A549 (cell line): ENCODE results near the gene FAM170B. TPM values are rescaled to one million over a fixed set of nuclear protein-coding genes. Genes with fewer than 3 reads are reported as not detected.

ENCODE experiments used
- ATAC-seq, 2 experiments: fragments of 200-7000 bp in 1 of 2; fragments of >200 bp in 1 of 2; cut with Nextera tagmentation in 1 of 2; cut with Tn5 transposase in 1 of 2; 3 replicates each; pipeline versions ENCODE4 v1.8.0 to v1.9.1; 2018 to 2020; ENCODE audit warnings: mild to moderate bottlenecking in 1 of 2, moderate library complexity in 1 of 2
- CTCF ChIA-PET: fragments of 300-600 bp; sonication (Branson Sonifier 250); formaldehyde crosslinking; extraction: SDS; loops from one replicate; lab custom pipeline; 2021; ENCODE audit warnings: antibody characterized with exemption, inconsistent platforms; lab: Yijun Ruan, JAX
- POLR2A ChIA-PET: fragments of 350-600 bp; formaldehyde crosslinking; extraction: SDS; loops from one replicate; lab custom pipeline; 2021; ENCODE audit warnings: antibody characterized with exemption, inconsistent platforms; lab: Yijun Ruan, JAX
- DNase-seq, 2 experiments: peaks; one replicate each; pipeline versions ENCODE4 v3.0.0 to v3.0.0-alpha.2; 2011 to 2016; ENCODE audit warnings: low read depth in 1 of 2, low spot score in 1 of 2
- FAIRE-seq: peaks from 2 replicates; lab custom pipeline; 2011; peaks lifted over from hg19 to GRCh38; lab: Jason Lieb, UNC
- H3K27ac ChIP-seq, 2 experiments: fragments of >200 bp; sonication (Bioruptor Twin); formaldehyde crosslinking; 3 replicates each; pipeline ENCODE4 v1.5.1; 2016 to 2017
- H3K4me1 ChIP-seq: fragments of >200 bp; sonication (Bioruptor Twin); formaldehyde crosslinking; 3 replicates; pipeline ENCODE4 v1.6.1; 2016
- H3K4me2 ChIP-seq: fragments of >200 bp; sonication (Bioruptor Twin); formaldehyde crosslinking; 3 replicates; pipeline ENCODE4 v1.6.1; 2016
- H3K4me3 ChIP-seq: fragments of >200 bp; sonication (Bioruptor Twin); formaldehyde crosslinking; 3 replicates; pipeline ENCODE4 v1.5.1; 2016
- H3K9me3 ChIP-seq: fragments of >200 bp; sonication (Bioruptor Twin); formaldehyde crosslinking; 3 replicates; pipeline ENCODE4 v1.6.1; 2016
- BHLHE40 ChIP-seq: IDR thresholded peaks from 2 replicates; pipeline ENCODE4 v1.6.1; 2012; ENCODE audit warnings: low read depth, low read length, inconsistent platforms
- CBX2 ChIP-seq: fragments of 200-600 bp; sonication (generic); IDR thresholded peaks from 2 replicates; pipeline ENCODE4 v1.6.1; 2016; ENCODE audit warnings: low read depth, mild to moderate bottlenecking, borderline replicate concordance
- EHMT2 ChIP-seq: fragments of 200-600 bp; sonication (generic); IDR thresholded peaks from 2 replicates; pipeline ENCODE4 v1.6.1; 2016; ENCODE audit warnings: antibody characterized with exemption, low read depth, mild to moderate bottlenecking, moderate library complexity
- FOSB ChIP-seq: fragments of 250-450 bp; sonication (Bioruptor Pico); IDR thresholded peaks from 2 replicates; pipeline ENCODE4 v1.5.0; 2020; ENCODE audit warnings: mild to moderate bottlenecking, moderate library complexity
- FOSL2 ChIP-seq, 2 experiments: fragments of 450-650 bp in 1 of 2; fragments of >200 bp in 1 of 2; sonication (Bioruptor Twin) in 1 of 2; formaldehyde crosslinking; IDR thresholded peaks; 2 replicates each; pipeline versions ENCODE4 v1.5.0 to v1.6.1; 2016 to 2020; ENCODE audit warnings: mild to moderate bottlenecking in 1 of 2, moderate library complexity in 1 of 2
- GATA3 ChIP-seq: IDR thresholded peaks from 2 replicates; pipeline ENCODE4 v1.6.1; 2012; ENCODE audit warnings: borderline replicate concordance
- JUNB ChIP-seq: fragments of >200 bp; sonication (Bioruptor Twin); formaldehyde crosslinking; IDR thresholded peaks from 2 replicates; pipeline ENCODE4 v1.6.1; 2016
- PHF8 ChIP-seq: fragments of 200-600 bp; sonication (generic); IDR thresholded peaks from 2 replicates; pipeline ENCODE4 v1.6.1; 2016; ENCODE audit warnings: low read depth, mild to moderate bottlenecking, antibody characterized with exemption, moderate library complexity, borderline replicate concordance
- POLR2AphosphoS2 ChIP-seq: conservative IDR thresholded peaks from 2 replicates; pipeline ENCODE4 v1.6.1; 2012; ENCODE audit warnings: low read length, improper control_type of control experiment, inconsistent platforms
- RAD21 ChIP-seq, 2 experiments: fragments of >200 bp in 1 of 2; sonication (Bioruptor Twin) in 1 of 2; formaldehyde crosslinking in 1 of 2; IDR thresholded peaks in 1 of 2; conservative IDR thresholded peaks in 1 of 2; 2 replicates in 1 of 2; 3 replicates in 1 of 2; pipeline ENCODE4 v1.6.1; 2012 to 2018; ENCODE audit warnings: inconsistent platforms in 1 of 2
- RARB ChIP-seq: fragments of 250-450 bp; sonication (Bioruptor Pico); IDR thresholded peaks from 2 replicates; pipeline ENCODE4 v1.8.0; 2021; ENCODE audit warnings: mild to moderate bottlenecking, moderate library complexity
- RCOR1 ChIP-seq: fragments of 150-350 bp; IDR thresholded peaks from 2 replicates; pipeline ENCODE4 v1.6.1; 2014; ENCODE audit warnings: antibody characterized with exemption, low read length, low read depth
- RFX5 ChIP-seq: fragments of 450-650 bp; IDR thresholded peaks from 2 replicates; pipeline ENCODE4 v1.7.1; 2014; ENCODE audit warnings: antibody characterized with exemption, mild to moderate bottlenecking, moderate library complexity
- TP53 ChIP-seq: fragments of 250-450 bp; sonication (Bioruptor Pico); IDR thresholded peaks from 2 replicates; pipeline ENCODE4 v1.5.0; 2021; ENCODE audit warnings: mild to moderate bottlenecking, moderate library complexity
- ZC3H11A ChIP-seq: fragments of 450-650 bp; IDR thresholded peaks from 2 replicates; pipeline ENCODE4 v1.6.1; 2014; ENCODE audit warnings: antibody characterized with exemption, mild to moderate bottlenecking
- ZFP36 ChIP-seq: fragments of 450-650 bp; IDR thresholded peaks from 2 replicates; pipeline ENCODE4 v1.6.1; 2014; ENCODE audit warnings: borderline replicate concordance; ENCODE audit not compliant: partially characterized antibody
- WGBS: methylation state at CpG from one replicate; pipeline ENCODE4 v1.1.6; 2017; ENCODE audit errors: missing lambda C conversion rate; 5-methylcytosine and 5-hydroxymethylcytosine counted together
- polyA plus RNA-seq, 4 experiments: library from polyadenylated mRNA; depleted of rRNA in 3 of 4; stranded (reverse); fragments of >200 nt; fragmentation: RNase III in 1 of 4; extraction: RNeasy Plus Mini Kit Qiagen cat#74134 plus additional on column Dnase treatment in 1 of 4; gene quantifications; 2 replicates in 3 of 4; 3 replicates in 1 of 4; pipeline ENCODE4 v1.2.3, GENCODE V29; 2011 to 2017
- TF ChIP-seq, protein P1 (sequence below): fragments of 200-600 bp; sonication (generic); IDR thresholded peaks from 2 replicates; pipeline ENCODE4 v1.6.1; 2016; ENCODE audit warnings: antibody characterized with exemption, mild to moderate bottlenecking, moderate library complexity
- TF ChIP-seq, protein P2 (sequence below): IDR thresholded peaks from 2 replicates; pipeline ENCODE4 v1.6.1; 2012
- TF ChIP-seq, protein P3 (sequence below): fragments of >200 bp; sonication (Bioruptor Twin); formaldehyde crosslinking; IDR thresholded peaks from 3 replicates; pipeline ENCODE4 v1.5.1; 2016
- TF ChIP-seq, protein P4 (sequence below): fragments of 150-350 bp; IDR thresholded peaks from 2 replicates; pipeline ENCODE4 v1.6.1; 2014; ENCODE audit warnings: low read depth, mild to moderate bottlenecking, low read length

Gene FAM170B
- polyA plus RNA-seq, 2 of the 4 experiments (the other 2 are of a cell fraction), result not detected

DNA sequence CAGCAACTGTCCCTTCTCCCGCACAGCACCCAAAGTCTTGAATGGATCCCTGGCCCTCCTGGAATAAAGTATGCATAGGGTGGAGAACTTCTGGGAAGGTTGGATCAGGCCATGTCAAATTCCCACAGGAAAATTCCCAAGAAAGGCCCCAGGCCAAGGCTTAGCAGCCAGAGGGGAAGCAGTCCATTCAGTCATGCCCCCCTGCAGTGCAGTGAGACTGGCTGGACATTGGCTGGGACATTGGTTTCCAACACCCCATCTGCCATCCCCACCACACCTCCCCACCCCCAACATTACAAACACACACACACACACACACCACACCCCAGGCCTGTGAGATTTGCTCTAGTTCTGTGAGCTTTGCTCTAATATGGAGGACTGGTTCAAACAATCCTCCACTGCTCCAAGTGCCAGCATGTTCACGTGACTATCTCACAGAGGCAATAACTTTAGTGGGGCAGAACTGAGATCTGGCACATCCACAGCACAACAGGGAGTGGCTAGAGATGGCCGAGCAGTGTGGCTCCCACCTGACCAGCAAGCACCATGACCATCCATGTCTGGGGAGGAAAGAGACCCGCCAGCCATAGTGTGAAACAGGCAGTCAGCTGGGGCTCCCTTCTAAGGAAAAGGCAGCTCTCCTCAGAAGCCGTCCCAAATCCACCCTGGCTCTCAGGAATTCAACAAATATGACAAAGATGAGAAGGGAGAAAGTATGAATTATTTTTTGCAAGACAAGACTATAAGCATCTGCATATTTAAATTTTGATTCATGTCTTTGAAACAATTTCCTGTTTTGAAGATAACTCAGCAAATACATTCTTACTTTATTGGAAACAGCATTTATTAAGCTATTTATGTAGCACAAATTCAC is 6.7 kb upstream of the FAM170B start (continued):
- TF ChIP-seq, protein P1, sequence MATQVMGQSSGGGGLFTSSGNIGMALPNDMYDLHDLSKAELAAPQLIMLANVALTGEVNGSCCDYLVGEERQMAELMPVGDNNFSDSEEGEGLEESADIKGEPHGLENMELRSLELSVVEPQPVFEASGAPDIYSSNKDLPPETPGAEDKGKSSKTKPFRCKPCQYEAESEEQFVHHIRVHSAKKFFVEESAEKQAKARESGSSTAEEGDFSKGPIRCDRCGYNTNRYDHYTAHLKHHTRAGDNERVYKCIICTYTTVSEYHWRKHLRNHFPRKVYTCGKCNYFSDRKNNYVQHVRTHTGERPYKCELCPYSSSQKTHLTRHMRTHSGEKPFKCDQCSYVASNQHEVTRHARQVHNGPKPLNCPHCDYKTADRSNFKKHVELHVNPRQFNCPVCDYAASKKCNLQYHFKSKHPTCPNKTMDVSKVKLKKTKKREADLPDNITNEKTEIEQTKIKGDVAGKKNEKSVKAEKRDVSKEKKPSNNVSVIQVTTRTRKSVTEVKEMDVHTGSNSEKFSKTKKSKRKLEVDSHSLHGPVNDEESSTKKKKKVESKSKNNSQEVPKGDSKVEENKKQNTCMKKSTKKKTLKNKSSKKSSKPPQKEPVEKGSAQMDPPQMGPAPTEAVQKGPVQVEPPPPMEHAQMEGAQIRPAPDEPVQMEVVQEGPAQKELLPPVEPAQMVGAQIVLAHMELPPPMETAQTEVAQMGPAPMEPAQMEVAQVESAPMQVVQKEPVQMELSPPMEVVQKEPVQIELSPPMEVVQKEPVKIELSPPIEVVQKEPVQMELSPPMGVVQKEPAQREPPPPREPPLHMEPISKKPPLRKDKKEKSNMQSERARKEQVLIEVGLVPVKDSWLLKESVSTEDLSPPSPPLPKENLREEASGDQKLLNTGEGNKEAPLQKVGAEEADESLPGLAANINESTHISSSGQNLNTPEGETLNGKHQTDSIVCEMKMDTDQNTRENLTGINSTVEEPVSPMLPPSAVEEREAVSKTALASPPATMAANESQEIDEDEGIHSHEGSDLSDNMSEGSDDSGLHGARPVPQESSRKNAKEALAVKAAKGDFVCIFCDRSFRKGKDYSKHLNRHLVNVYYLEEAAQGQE, result no peak
- TF ChIP-seq, protein P2, sequence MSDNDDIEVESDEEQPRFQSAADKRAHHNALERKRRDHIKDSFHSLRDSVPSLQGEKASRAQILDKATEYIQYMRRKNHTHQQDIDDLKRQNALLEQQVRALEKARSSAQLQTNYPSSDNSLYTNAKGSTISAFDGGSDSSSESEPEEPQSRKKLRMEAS, result no peak

DNA sequence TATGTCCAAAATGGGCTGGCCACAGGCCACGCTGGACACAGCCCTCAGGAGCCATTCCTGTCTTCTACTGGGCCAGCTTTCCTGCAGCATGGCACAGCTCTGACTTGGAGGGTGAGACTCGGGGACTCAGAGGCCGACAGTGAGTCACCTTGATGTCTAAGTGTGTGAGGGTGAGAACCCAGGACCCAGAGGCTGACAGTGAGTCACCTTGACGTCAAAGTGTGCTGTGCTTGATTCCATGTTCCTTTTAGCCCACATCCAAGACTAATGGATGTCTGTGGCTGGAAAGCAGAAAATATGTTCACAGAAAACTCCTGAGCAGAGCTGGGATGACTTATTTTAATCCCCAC is 6.0 kb upstream of the FAM170B start:
- POLR2A ChIA-PET, result interaction anchor here (1.1 kb wide), 1 partner anchor 22 kb away, joined by 3 read pairs; no protein-coding TSS in a partner anchor
- Histone ChIP-seq H3K4me3 (no peak overlapping the region), H3K4me2 (peak overlapping the region; percentile 46), H3K4me1 (peaks cover 18% of the 10 kb centered on the region), H3K9me3 (no peaks in the 10 kb centered on the region), H3K27ac (peak overlapping the region; percentile 59 to 79)
- TF ChIP-seq RFX5 (no peak), BHLHE40 (no peak), JUNB (peak; percentile 42; the same call in 1 of the 2 replicates), RCOR1 (no peak), RARB (CRISPR knock-in tag) (no peak), TP53 (CRISPR knock-in tag) (no peak), FOSL2 (IDR thresholded peaks at IDR 0.05) (peak; percentile 37; the same call in 1 of the 2 replicates), FOSL2 (CRISPR knock-in tag; IDR thresholded peaks at IDR 0.05) (peak; percentile 67), CBX2 (no peak)
- TF ChIP-seq, protein P2, result peak; percentile 30; the same call in 1 of the 2 replicates
- WGBS, result 0% methylated on average over 3 of the region's 4 CpGs
- FAIRE-seq (no peak), DNase-seq (peak; percentile 68 to 71), ATAC-seq (peak; percentile 92 to 95)
- CTCF ChIA-PET, result interaction anchor here (0.6 to 1.7 kb wide), 5 partner anchors 11 to 238 kb away, joined by 3 to 5 read pairs (median 3); no protein-coding TSS in a partner anchor

DNA sequence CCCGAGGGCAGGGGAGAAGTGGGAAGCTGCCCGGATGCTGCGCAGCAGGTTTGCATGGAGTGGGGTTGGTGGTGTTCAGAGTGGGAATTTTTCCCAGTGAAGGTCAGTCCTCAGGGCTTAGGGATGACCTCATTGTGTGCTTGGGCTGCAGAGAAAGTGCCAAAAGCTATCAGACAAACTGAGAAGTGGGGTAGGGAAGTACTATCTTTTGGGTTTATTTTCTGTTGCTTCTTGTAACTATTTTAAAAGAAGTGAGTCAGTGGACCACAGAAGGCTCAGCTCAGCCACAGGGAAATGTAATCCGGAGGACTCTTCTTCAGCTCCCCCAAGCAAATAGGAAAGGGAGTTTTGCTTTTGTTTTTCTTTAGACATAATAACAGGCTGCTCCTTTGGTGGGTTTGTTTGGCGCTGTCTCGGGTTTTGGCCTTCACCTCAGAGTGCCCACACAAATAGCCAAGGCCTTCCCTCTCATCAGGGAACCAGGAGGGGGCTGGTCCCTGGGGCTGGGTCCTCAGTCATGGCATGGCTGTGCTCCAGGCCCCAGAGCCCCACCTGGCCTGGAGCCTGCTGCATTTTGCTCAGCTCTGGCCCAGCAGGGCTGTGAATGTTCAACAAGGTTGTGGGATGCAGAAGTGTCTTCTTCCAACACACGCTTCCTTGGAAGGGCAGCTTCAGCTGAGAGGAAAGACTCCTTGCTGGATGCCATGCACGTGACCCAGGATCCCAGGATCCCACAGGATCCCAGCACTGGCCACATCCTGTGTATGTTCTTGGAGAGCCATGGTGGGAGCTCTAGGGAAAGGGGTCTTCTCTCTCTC is 5.4 kb upstream of the FAM170B start:
- Histone ChIP-seq H3K27ac (peak overlapping the region; percentile 56 to 79), H3K9me3 (no peaks in the 10 kb centered on the region), H3K4me2 (peak overlapping the region; percentile 46), H3K4me1 (peaks cover 18% of the 10 kb centered on the region), H3K4me3 (no peak overlapping the region)
- DNase-seq (no peak), FAIRE-seq (no peak), ATAC-seq (peak; percentile 42 to 51; a peak in 5 of 6 replicates)
- no peak for TF ChIP-seq POLR2AphosphoS2
- TF ChIP-seq JUNB, result no peak
- TF ChIP-seq ZC3H11A, result no peak
- no peak for TF ChIP-seq FOSB
- TF ChIP-seq, protein P3, sequence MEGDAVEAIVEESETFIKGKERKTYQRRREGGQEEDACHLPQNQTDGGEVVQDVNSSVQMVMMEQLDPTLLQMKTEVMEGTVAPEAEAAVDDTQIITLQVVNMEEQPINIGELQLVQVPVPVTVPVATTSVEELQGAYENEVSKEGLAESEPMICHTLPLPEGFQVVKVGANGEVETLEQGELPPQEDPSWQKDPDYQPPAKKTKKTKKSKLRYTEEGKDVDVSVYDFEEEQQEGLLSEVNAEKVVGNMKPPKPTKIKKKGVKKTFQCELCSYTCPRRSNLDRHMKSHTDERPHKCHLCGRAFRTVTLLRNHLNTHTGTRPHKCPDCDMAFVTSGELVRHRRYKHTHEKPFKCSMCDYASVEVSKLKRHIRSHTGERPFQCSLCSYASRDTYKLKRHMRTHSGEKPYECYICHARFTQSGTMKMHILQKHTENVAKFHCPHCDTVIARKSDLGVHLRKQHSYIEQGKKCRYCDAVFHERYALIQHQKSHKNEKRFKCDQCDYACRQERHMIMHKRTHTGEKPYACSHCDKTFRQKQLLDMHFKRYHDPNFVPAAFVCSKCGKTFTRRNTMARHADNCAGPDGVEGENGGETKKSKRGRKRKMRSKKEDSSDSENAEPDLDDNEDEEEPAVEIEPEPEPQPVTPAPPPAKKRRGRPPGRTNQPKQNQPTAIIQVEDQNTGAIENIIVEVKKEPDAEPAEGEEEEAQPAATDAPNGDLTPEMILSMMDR, result no peak
- TF ChIP-seq, protein P4, sequence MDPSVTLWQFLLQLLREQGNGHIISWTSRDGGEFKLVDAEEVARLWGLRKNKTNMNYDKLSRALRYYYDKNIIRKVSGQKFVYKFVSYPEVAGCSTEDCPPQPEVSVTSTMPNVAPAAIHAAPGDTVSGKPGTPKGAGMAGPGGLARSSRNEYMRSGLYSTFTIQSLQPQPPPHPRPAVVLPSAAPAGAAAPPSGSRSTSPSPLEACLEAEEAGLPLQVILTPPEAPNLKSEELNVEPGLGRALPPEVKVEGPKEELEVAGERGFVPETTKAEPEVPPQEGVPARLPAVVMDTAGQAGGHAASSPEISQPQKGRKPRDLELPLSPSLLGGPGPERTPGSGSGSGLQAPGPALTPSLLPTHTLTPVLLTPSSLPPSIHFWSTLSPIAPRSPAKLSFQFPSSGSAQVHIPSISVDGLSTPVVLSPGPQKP, result no peak
- no peak for TF ChIP-seq PHF8
- TF ChIP-seq ZFP36, result no peak
- TF ChIP-seq BHLHE40, result no peak
- no peak for TF ChIP-seq GATA3
- TF ChIP-seq CBX2, result no peak
- TF ChIP-seq EHMT2, result no peak
- TF ChIP-seq RAD21 (conservative IDR thresholded peaks at IDR 0.05 in 1 of 2, IDR thresholded peaks at IDR 0.05 in 1 of 2), result no peak
- ChIA-PET POLR2A (interaction anchor here (1.1 kb wide), 1 partner anchor 22 kb away, joined by 3 read pairs; no protein-coding TSS in a partner anchor), CTCF (interaction anchor here (1.4 to 1.7 kb wide), 4 partner anchors 11 to 22 kb away, joined by 3 to 5 read pairs (median 4); no protein-coding TSS in a partner anchor)
- 42% methylated on average over 6 of the region's 8 CpGs for whole genome bisulfite sequencing
